ENCODE measurements around the gene COL20A1.

COL20A1 gene

GRCh38 chr20:63356511-63356910 is 63.5 kb downstream of the COL20A1 start:
- Histone ChIP-seq H3K9me3 (ENCODE audit: severe bottlenecking) (no peaks in the 10 kb centered on the region), H3K4me1 (ENCODE audit: insufficient read depth, poor library complexity, severe bottlenecking) (no peaks in the 10 kb centered on the region), H3K27ac (ENCODE audit: poor library complexity, severe bottlenecking) (no peak overlapping the region), H3K4me3 (ENCODE audit: severe bottlenecking) (no peak overlapping the region), H3K36me3 (ENCODE audit: low read depth) (no peaks in the 10 kb centered on the region), H3K27me3 (ENCODE audit: insufficient read depth, poor library complexity, severe bottlenecking) (peaks cover 35% of the 10 kb centered on the region)
- ATAC-seq (ENCODE audit: low read depth) (no peak), DNase-seq (ENCODE audit: low spot score) (no peak)
- TF ChIP-seq CTCF (IDR thresholded peaks at IDR 0.05; ENCODE audit: poor library complexity, severe bottlenecking) = no peak

GRCh38 chr20:63356931-63357879 is 64.2 kb downstream of the COL20A1 start:
- peaks cover 40% of the 10 kb centered on the region for H3K27me3 ChIP-seq (ENCODE audit: insufficient read depth, poor library complexity, severe bottlenecking)
- TF ChIP-seq CTCF (IDR thresholded peaks at IDR 0.05; ENCODE audit: poor library complexity, severe bottlenecking) = no peak
- H3K4me1 ChIP-seq (ENCODE audit: insufficient read depth, poor library complexity, severe bottlenecking) = no peaks in the 10 kb centered on the region
- H3K27ac ChIP-seq (ENCODE audit: poor library complexity, severe bottlenecking) = no peak overlapping the region
- H3K9me3 ChIP-seq (ENCODE audit: severe bottlenecking) = no peaks in the 10 kb centered on the region
- no peak overlapping the region for H3K4me3 ChIP-seq (ENCODE audit: severe bottlenecking)
- no peak for DNase-seq (ENCODE audit: low spot score)
- no peaks in the 10 kb centered on the region for H3K36me3 ChIP-seq (ENCODE audit: low read depth)
- no peak for ATAC-seq (ENCODE audit: low read depth)

- DNase-seq (ENCODE audit: low spot score) (no peak), ATAC-seq (ENCODE audit: low read depth) (peak; percentile 5; the same call in 1 of the 3 replicates)
- Histone ChIP-seq H3K27me3 (ENCODE audit: insufficient read depth, poor library complexity, severe bottlenecking) (peaks cover 49% of the 10 kb centered on the region), H3K4me1 (ENCODE audit: insufficient read depth, poor library complexity, severe bottlenecking) (no peaks in the 10 kb centered on the region), H3K9me3 (ENCODE audit: severe bottlenecking) (no peaks in the 10 kb centered on the region), H3K36me3 (ENCODE audit: low read depth) (no peaks in the 10 kb centered on the region), H3K27ac (ENCODE audit: poor library complexity, severe bottlenecking) (no peak overlapping the region), H3K4me3 (ENCODE audit: severe bottlenecking) (no peak overlapping the region)
- no peak for TF ChIP-seq CTCF (IDR thresholded peaks at IDR 0.05; ENCODE audit: poor library complexity, severe bottlenecking)
Observed at GRCh38 chr20:63357921-63358905, 65.2 kb downstream of the COL20A1 start.

- no peak for TF ChIP-seq CTCF (IDR thresholded peaks at IDR 0.05; ENCODE audit: poor library complexity, severe bottlenecking)
- H3K27me3 ChIP-seq (ENCODE audit: insufficient read depth, poor library complexity, severe bottlenecking) = peaks cover 60% of the 10 kb centered on the region
- no peak for ATAC-seq (ENCODE audit: low read depth)
- H3K4me1 ChIP-seq (ENCODE audit: insufficient read depth, poor library complexity, severe bottlenecking) = no peaks in the 10 kb centered on the region
- no peak overlapping the region for H3K27ac ChIP-seq (ENCODE audit: poor library complexity, severe bottlenecking)
- no peaks in the 10 kb centered on the region for H3K9me3 ChIP-seq (ENCODE audit: severe bottlenecking)
- DNase-seq (ENCODE audit: low spot score) = no peak
- H3K36me3 ChIP-seq (ENCODE audit: low read depth) = no peaks in the 10 kb centered on the region
- H3K4me3 ChIP-seq (ENCODE audit: severe bottlenecking) = no peak overlapping the region
Observed at GRCh38 chr20:63359164-63359934, 66.4 kb downstream of the COL20A1 start.
